Measurements from ENCODE around the gene CRTC2.
"Not testable (repeated sequence)": the region's sequence is repeated elsewhere in the genome, so short reads cannot be mapped to it uniquely, and the experiment has no call there.

The CRTC2 gene

DNA sequence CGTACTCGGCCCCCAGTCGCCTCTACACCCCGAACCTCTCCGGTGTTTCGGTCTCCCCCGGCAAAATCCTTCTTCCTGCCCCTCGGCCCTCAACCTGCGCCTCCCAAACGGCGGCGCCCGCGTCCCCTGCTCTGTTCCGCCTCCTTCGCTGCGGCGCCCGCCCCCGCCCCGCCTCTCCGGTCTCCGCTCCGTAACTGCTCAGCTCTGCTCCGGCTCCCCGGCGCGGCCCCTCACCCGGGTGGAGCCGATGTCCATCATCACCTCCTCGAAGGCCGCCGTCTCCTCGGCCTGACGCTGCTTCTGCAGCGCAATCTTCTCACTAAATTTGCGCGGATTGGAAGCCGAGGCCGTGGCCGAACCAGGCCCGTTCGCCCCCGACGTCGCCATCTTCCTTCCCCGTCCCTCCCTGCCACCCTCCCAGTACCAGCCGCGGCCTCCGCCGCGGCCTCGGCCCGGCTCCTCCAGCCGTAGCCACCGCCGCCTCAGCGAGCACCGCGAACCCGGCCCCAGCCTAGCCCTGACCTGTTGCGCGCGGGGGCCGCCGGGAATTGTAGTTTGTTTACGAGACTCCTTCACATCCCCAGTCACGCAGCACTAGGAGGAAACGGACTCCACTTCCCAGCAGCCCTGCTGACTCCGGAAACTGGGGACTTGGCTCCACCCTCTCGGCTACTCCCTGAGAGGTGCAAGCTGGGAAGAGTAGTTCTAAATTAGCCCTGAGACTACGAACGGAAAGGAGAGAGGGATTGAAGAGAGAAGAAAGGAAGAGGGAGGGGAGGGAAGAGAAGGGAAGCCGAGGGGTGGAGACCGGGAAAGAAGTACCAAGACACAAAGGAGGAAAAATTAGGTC, at the start of gene CRTC2:
TSS of gene CRTC2 (minus strand) at position 502 of the 850 bp plus-strand sequence. CDS start at position 387, 115 bp downstream.
- Mint-ChIP-seq H3K27ac (peak within 1 kb of the TSS; percentile 98), H3K9me3 (no peaks in the 10 kb centered on the region), H3K4me3 (peak within 1 kb of the TSS; percentile 93), H3K36me3 (ENCODE audit: low read depth) (peaks cover 80% of the 10 kb centered on the region), H3K27me3 (no peaks in the 10 kb centered on the region), H3K4me1 (ENCODE audit: low read depth) (peaks cover 67% of the 10 kb centered on the region)
- DNase-seq: peak; percentile 95

- Mint-ChIP-seq H3K27ac (no peak overlapping the region), H3K36me3 (ENCODE audit: low read depth) (no peaks in the 10 kb centered on the region), H3K27me3 (no peaks in the 10 kb centered on the region), H3K4me1 (ENCODE audit: low read depth) (no peaks in the 10 kb centered on the region), H3K9me3 (no peaks in the 10 kb centered on the region), H3K4me3 (no peak overlapping the region)
- DNase-seq: no peak
Measured at GRCh38 chr1:154006136-154006535, 47.7 kb upstream of the CRTC2 start.

GRCh38 chr1:154000420-154000819, 42.0 kb upstream of the CRTC2 start:
- Mint-ChIP-seq H3K4me1 (ENCODE audit: low read depth) (peaks cover 3% of the 10 kb centered on the region), H3K36me3 (ENCODE audit: low read depth) (peaks cover 6% of the 10 kb centered on the region), H3K9me3 (no peaks in the 10 kb centered on the region), H3K4me3 (no peak overlapping the region), H3K27me3 (no peaks in the 10 kb centered on the region), H3K27ac (no peak overlapping the region)
- DNase-seq: no peak

DNA sequence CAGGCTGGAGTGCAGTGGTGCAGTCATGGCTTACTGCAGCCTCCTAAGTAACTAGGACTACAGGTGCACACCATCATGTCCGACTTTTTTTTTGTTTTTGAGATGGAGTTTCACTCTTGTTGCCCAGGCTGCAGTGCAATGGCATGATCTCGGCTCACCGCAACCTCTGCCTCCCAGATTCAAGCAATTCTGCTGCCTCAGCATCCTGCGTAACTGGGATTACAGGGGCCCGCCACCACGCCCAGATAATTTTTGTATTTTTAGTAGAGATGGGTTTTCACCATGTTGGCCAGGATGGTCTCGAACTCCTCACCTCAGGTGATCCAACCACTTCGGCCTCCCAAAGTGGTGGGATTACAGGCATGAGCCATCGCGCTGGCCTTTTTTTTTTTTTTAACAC, 38.5 kb upstream of the CRTC2 start:
- H3K9me3 Mint-ChIP-seq, H3K4me3 Mint-ChIP-seq, H3K27me3 Mint-ChIP-seq, DNase-seq: not testable (repeated sequence)
- Mint-ChIP-seq H3K36me3 (ENCODE audit: low read depth) (peaks cover 41% of the 10 kb centered on the region), H3K27ac (peak overlapping the region; percentile 29), H3K4me1 (ENCODE audit: low read depth) (peaks cover 18% of the 10 kb centered on the region)

GRCh38 chr1:153995640-153996039, 37.2 kb upstream of the CRTC2 start:
- H3K36me3 Mint-ChIP-seq (ENCODE audit: low read depth): peaks cover 53% of the 10 kb centered on the region
- no peaks in the 10 kb centered on the region for H3K27me3 Mint-ChIP-seq
- peaks cover 22% of the 10 kb centered on the region for H3K4me1 Mint-ChIP-seq (ENCODE audit: low read depth)
- H3K4me3 Mint-ChIP-seq: no peak overlapping the region
- DNase-seq: no peak
- H3K9me3 Mint-ChIP-seq: peaks cover 2% of the 10 kb centered on the region
- H3K27ac Mint-ChIP-seq: peak overlapping the region; percentile 84

- Mint-ChIP-seq H3K36me3 (ENCODE audit: low read depth) (peaks cover 55% of the 10 kb centered on the region), H3K27me3 (no peaks in the 10 kb centered on the region), H3K9me3 (peaks cover 2% of the 10 kb centered on the region), H3K4me1 (ENCODE audit: low read depth) (peaks cover 26% of the 10 kb centered on the region), H3K27ac (peak overlapping the region; percentile 84), H3K4me3 (no peak overlapping the region)
- no peak for DNase-seq
Measured at GRCh38 chr1:153995202-153995601, 36.8 kb upstream of the CRTC2 start.

GRCh38 chr1:153991806-153992205, 33.4 kb upstream of the CRTC2 start:
- Mint-ChIP-seq H3K4me1 (ENCODE audit: low read depth) (peaks cover 38% of the 10 kb centered on the region), H3K9me3 (peaks cover 2% of the 10 kb centered on the region), H3K27ac (peak overlapping the region; percentile 99), H3K27me3 (no peaks in the 10 kb centered on the region), H3K4me3 (peak overlapping the region; percentile 99), H3K36me3 (ENCODE audit: low read depth) (peaks cover 55% of the 10 kb centered on the region)
- no peak for DNase-seq

- Mint-ChIP-seq H3K27me3 (no peaks in the 10 kb centered on the region), H3K9me3 (peaks cover 2% of the 10 kb centered on the region), H3K4me3 (peak overlapping the region; percentile 99), H3K4me1 (ENCODE audit: low read depth) (peaks cover 43% of the 10 kb centered on the region), H3K27ac (peak overlapping the region; percentile 99), H3K36me3 (ENCODE audit: low read depth) (peaks cover 55% of the 10 kb centered on the region)
- DNase-seq: no peak
Measured at GRCh38 chr1:153991151-153991630, 32.8 kb upstream of the CRTC2 start.

DNA sequence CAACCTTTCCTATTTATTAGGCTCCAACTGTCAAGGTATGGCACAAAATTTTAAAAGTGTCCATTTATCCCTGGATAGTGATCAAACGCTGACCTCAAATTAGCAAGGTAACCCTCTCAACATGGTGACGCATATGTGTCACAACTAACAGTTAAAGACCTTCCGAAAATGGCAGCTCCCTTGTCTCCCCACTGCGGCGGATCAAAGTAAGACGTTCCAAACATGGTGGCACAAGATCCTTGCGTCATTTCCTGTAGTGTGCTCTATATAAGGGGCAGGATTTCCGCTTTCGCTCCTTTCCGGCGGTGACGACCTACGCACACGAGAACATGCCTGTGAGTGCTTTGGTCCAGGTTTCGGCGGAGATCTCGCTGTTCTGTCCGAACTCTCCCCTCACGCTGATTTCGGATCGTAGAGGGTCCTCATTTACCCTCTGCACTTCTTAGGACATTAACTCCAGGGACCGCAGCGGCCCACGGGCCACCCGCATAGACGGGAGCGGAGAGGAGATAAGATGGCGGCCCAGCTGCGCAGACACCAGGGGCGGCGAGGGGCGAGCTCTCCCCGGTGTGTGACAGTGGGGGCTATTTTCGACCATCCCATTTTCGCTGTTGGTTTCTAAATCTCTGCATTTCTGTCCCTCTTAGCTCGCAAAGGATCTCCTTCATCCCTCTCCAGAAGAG, 32.2 kb upstream of the CRTC2 start, which contains the start of gene RPS27:
TSS of gene RPS27 (plus strand) at position 295 of the 683 bp plus-strand sequence. CDS start at position 330, 35 bp downstream.
- peak; percentile 89 for DNase-seq
- no peaks in the 10 kb centered on the region for H3K27me3 Mint-ChIP-seq
- peaks cover 2% of the 10 kb centered on the region for H3K9me3 Mint-ChIP-seq
- peak within 1 kb of the TSS; percentile 99 for H3K4me3 Mint-ChIP-seq
- H3K36me3 Mint-ChIP-seq (ENCODE audit: low read depth): peaks cover 51% of the 10 kb centered on the region
- peaks cover 46% of the 10 kb centered on the region for H3K4me1 Mint-ChIP-seq (ENCODE audit: low read depth)
- H3K27ac Mint-ChIP-seq: peak within 1 kb of the TSS; percentile 99

DNA sequence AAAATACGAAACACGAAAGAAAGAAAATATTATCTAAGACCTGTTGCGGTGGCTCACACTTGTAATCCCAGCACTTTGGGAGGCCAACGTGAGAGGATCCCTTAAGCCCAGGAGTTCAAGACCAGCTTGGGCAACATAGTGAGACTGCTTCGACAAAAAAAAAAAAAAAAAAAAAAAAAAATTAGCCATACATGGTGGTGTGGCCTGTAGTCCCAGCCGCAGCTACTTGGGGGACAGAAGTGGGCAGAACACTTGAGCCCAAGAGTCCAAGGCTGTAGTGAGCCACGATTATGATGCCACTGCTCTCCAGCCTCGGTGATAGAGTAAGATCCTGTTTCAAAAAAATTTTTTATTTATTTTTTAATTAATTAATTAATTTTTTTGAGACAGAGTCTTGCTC, 29.2 kb upstream of the CRTC2 start:
- Mint-ChIP-seq H3K36me3 (ENCODE audit: low read depth) (peaks cover 21% of the 10 kb centered on the region), H3K27ac (peak overlapping the region; percentile 93), H3K4me1 (ENCODE audit: low read depth) (peaks cover 49% of the 10 kb centered on the region), H3K4me3 (no peak overlapping the region), H3K9me3 (peaks cover under 1% of the 10 kb centered on the region), H3K27me3 (no peaks in the 10 kb centered on the region)
- no peak for DNase-seq

GRCh38 chr1:153985941-153986761, 27.7 kb upstream of the CRTC2 start, which contains the start of gene RAB13:
Gene RAB13, minus strand, starts transcription at chr1:153986339. Its CDS starts 103 bp downstream, at chr1:153986236.
- Mint-ChIP-seq H3K9me3 (no peaks in the 10 kb centered on the region), H3K4me1 (ENCODE audit: low read depth) (peaks cover 39% of the 10 kb centered on the region), H3K27me3 (no peaks in the 10 kb centered on the region), H3K27ac (peak within 1 kb of the TSS; percentile 93), H3K36me3 (ENCODE audit: low read depth) (peaks cover 7% of the 10 kb centered on the region), H3K4me3 (peak within 1 kb of the TSS; percentile 81)
- no peak for DNase-seq

DNA sequence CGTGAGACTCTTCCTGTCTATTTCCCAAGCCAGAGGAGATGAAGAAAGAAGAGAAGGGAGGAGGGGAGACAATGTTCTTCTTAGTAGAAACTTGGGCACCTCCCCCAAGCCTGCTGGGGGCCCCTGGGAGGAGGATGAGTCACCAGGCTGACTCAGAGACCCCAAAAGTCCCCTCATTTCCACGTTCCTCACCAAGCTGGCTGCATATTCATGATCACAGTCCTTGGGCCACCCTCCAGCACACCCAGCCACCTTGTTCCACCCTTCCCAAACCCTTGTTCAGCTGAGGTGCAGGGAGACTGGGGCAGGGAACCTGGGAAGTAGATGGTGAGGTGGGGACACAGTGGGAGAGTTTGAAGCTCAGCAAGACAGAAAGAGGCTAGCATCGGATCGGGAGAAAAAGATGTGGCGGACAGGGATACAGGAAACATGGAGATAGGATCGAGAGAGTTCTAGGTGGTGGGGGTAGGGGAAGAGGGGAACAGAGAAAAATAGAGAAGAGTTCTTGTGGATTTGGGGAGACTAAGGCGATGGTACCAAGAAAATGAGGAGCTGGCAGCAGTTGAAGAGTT, 27.0 kb upstream of the CRTC2 start:
- H3K27me3 Mint-ChIP-seq: no peaks in the 10 kb centered on the region
- no peaks in the 10 kb centered on the region for H3K36me3 Mint-ChIP-seq (ENCODE audit: low read depth)
- H3K4me1 Mint-ChIP-seq (ENCODE audit: low read depth): peaks cover 37% of the 10 kb centered on the region
- no peaks in the 10 kb centered on the region for H3K9me3 Mint-ChIP-seq
- peak overlapping the region; percentile 93 for H3K27ac Mint-ChIP-seq
- DNase-seq: peak; percentile 68
- H3K4me3 Mint-ChIP-seq: peak overlapping the region; percentile 81

DNA sequence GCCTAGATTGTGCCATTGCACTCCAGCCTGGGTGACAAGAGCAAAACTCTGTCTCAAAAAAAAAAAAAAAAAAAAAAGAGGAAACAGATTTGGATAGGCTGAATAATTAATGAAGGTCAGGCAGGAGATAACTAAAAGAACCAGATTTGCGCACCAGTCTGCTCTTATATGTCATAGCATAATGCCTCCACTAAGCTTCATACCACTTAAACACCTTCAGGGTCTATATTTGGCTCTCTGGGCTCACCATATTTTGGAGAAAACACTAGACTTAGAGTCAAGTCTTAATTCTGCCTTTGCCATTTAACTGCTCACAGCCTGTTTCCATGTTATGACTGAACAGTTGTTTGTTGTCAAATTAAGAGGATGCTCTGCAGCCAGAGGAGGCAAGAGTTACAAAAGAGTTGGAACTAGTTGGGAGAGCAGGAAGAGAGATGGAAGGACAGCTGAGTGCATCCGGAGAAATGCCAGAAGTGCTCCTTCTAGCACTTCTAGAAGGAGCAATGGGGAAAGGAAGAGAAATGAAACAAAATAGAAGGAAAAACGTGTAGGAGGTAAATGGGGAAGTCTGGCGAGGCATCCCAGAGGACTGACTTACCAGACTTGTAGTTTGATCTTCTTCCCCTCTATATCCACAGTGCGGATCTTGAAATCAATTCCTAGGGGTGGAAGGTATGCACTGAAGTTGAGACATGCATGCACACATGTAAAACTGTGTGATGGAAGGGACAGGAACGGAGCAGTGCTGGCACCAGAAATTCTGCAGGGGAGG, 25.9 kb upstream of the CRTC2 start:
- Mint-ChIP-seq H3K27ac (peak overlapping the region; percentile 30), H3K4me1 (ENCODE audit: low read depth) (peaks cover 31% of the 10 kb centered on the region), H3K27me3 (no peaks in the 10 kb centered on the region), H3K4me3 (no peak overlapping the region), H3K9me3 (no peaks in the 10 kb centered on the region), H3K36me3 (ENCODE audit: low read depth) (no peaks in the 10 kb centered on the region)
- no peak for DNase-seq
